GM12891 (cell line): ENCODE data around the gene RFLNA.

ENCODE experiments used
- DNase-seq: peaks from one replicate; pipeline ENCODE4 v3.0.0; 2011; ENCODE audit warnings: low spot score; ENCODE audit not compliant: insufficient read length
- FAIRE-seq: peaks from 2 replicates; lab custom pipeline; 2011; peaks lifted over from hg19 to GRCh38; lab: Jason Lieb, UNC
- PAX5 ChIP-seq: IDR thresholded peaks from 2 replicates; pipeline ENCODE4 v1.6.1; 2011; ENCODE audit warnings: low read length, moderate library complexity, mild to moderate bottlenecking; ENCODE audit not compliant: insufficient read depth, severe bottlenecking
- POLR2A ChIP-seq: IDR thresholded peaks from 2 replicates; pipeline ENCODE4 v1.6.1; 2011; ENCODE audit warnings: low read depth, low read length, control low read depth
- POLR2AphosphoS5 ChIP-seq: IDR thresholded peaks from 2 replicates; pipeline ENCODE4 v1.6.1; 2011; ENCODE audit warnings: low read depth, low read length, control low read depth
- POU2F2 ChIP-seq: IDR thresholded peaks from 2 replicates; pipeline ENCODE4 v1.6.1; 2011; ENCODE audit warnings: low read depth, mild to moderate bottlenecking, control low read depth, low read length, moderate library complexity
- SPI1 ChIP-seq: IDR thresholded peaks from 2 replicates; pipeline ENCODE4 v1.6.1; 2011; ENCODE audit warnings: low read depth, low read length, control low read depth
- TAF1 ChIP-seq: IDR thresholded peaks from 2 replicates; pipeline ENCODE4 v1.6.1; 2011; ENCODE audit warnings: low read depth, low read length, control low read depth

RFLNA gene

DNA sequence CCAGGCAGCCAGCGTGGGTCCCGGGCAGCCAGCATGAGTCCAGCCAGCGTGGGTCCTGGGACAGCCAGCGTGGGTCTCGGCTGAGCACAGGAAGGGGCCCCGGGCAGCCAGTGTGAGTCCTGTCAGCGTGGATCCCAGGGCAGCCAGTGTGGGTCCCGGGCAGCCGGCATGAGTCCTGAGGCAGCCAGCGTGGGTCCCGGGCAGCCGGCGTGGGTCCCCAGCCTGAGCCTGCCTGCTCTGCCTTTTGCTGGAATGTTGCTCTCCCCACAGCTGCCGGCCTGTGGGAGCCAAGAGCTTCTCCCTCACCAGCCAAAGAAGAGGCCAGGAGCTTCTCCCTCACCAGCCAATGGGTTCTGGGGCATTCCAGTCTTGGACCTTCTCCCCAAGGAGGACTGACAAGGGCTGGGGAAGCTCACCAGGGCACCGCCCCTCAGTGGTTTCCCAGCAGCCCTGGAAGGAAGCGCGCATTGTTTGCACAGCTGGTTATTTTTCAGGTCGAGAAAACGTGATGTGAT, 15.0 kb upstream of the RFLNA start:
- FAIRE-seq (no peak), DNase-seq (no peak)
- no peak for TF ChIP-seq SPI1
- no peak for TF ChIP-seq PAX5
- TF ChIP-seq POLR2A: no peak
- TF ChIP-seq POLR2AphosphoS5: no peak
- no peak for TF ChIP-seq TAF1
- TF ChIP-seq POU2F2: no peak

DNA sequence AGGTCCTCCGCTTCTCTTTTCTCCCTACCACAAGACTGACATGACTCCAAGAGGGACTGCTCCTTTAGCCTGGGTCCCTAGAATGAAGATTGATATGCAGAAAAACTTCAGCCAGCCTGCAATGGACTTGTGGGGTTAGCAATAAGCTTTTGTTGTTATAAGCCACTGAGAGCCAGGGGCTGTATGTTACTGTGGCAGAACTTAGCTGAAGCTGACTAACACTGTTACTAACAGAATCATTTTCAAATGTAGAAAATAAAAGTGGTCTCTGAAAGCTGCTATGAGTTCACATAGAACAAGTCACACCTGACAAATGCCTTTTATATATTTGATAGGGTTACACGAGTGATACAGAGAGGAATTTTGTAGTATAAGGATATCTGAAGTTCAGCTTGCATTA, 13.6 kb upstream of the RFLNA start:
- FAIRE-seq (no peak), DNase-seq (no peak)
- TF ChIP-seq PAX5 (no peak), SPI1 (no peak), TAF1 (no peak), POLR2AphosphoS5 (no peak), POU2F2 (no peak), POLR2A (no peak)

DNA sequence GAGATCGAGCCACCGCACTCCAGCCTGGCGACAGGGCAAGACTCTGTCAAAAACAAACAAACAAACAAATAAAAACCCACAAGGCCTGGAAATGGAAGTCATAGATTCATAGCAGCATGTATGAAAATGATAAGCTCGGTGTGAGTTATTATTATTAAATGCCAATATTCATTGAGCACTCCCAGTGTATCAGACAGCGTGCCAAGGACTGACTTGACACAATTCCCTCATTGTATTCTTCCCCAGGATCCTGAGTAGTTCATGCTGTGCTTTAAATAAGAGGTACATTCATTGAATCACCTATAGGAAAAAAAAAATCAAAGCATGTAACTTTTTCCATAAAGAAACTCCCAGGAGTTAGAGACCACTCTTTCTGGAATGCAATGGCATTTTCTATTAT, 12.6 kb upstream of the RFLNA start:
- DNase-seq (no peak), FAIRE-seq (no peak)
- TF ChIP-seq TAF1: no peak

DNA sequence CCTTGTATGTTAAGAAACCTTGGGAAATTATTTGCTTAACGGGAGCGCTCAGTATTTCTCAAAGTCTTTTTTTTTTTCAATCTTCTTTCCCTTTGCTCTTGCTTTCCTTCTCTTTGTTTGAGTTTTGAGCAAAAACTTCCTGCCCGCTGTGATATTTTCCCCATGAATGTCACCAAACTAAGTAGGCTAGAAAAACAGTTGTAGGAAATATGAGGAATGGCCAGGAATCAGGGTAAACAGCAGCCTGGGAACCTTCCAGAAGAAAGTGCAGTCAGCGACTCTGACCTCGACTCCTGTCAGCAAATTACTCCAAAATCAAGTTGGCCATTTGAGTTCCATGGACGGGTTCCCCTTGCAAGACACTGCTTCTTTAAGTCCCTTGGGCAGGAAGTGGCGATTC, 11.6 kb upstream of the RFLNA start:
- FAIRE-seq (no peak), DNase-seq (no peak)
- TF ChIP-seq SPI1 (no peak), TAF1 (no peak), POLR2AphosphoS5 (no peak), POU2F2 (no peak), PAX5 (no peak), POLR2A (no peak)

DNA sequence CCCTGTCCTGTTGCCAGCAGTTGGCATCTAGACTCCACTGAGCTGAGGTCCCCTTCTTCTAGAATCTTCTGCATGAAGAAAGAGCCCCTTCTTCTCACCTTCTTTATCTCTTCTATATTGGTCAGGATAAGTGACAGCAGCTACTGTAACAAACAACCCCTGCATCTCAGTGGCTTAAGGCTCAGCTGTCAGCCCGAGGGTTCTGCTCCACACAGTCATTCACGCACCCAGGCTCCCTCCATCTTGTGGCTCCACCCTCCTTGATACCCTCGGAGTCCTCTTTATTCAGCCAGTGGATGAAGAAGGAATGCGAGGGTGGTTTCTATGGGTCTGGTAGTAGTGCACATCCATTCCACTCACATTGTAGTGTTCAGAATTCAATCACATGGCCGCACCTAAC, 10.5 kb upstream of the RFLNA start:
- FAIRE-seq (no peak), DNase-seq (no peak)
- no peak for TF ChIP-seq POLR2AphosphoS5
- TF ChIP-seq SPI1: no peak
- no peak for TF ChIP-seq POLR2A

DNA sequence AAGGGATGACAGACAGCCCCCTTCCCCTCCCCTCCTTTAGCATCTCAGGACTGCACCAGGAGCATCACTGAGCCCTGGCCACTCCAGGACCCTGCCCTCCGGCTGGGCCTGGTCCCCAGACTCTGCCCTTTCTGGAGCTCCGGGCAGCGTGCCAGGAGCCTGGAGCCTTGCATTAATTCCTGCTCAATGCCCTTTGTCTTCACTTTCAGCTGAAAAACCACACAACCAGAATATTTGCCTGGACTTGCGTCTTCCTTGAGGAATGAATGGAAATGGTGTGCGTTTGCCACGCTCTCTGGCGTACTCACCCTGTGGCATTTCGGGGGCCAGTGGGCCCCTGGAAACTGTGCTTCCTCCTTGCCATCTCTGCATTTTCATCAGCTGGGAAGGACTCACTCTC, 8.5 kb upstream of the RFLNA start:
- FAIRE-seq: no peak
- DNase-seq: no peak
- TF ChIP-seq SPI1 (no peak), POU2F2 (no peak), POLR2AphosphoS5 (no peak), TAF1 (no peak), POLR2A (no peak), PAX5 (no peak)

DNA sequence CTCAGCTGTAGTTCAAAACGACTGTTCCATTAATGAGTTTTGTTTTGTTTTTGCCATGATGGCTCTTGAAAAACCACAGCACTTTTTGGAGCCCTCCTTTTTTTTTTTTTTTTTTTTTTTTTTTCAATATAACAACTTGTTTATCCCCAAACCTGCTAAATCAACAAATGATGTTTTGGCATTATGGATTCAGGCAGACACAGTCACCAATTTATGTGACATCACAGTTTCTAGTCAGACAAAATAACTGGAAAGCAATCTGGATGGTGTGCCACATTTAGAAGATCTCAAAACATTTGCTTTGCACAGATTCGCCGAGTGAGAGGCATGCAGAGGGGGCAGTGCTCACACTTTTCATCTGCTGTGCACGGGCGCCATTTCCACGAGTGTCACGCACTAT, 7.9 kb upstream of the RFLNA start:
- no peak for FAIRE-seq
- no peak for DNase-seq
- TF ChIP-seq POLR2A (no peak), TAF1 (no peak), SPI1 (no peak), PAX5 (no peak), POU2F2 (no peak), POLR2AphosphoS5 (no peak)

DNA sequence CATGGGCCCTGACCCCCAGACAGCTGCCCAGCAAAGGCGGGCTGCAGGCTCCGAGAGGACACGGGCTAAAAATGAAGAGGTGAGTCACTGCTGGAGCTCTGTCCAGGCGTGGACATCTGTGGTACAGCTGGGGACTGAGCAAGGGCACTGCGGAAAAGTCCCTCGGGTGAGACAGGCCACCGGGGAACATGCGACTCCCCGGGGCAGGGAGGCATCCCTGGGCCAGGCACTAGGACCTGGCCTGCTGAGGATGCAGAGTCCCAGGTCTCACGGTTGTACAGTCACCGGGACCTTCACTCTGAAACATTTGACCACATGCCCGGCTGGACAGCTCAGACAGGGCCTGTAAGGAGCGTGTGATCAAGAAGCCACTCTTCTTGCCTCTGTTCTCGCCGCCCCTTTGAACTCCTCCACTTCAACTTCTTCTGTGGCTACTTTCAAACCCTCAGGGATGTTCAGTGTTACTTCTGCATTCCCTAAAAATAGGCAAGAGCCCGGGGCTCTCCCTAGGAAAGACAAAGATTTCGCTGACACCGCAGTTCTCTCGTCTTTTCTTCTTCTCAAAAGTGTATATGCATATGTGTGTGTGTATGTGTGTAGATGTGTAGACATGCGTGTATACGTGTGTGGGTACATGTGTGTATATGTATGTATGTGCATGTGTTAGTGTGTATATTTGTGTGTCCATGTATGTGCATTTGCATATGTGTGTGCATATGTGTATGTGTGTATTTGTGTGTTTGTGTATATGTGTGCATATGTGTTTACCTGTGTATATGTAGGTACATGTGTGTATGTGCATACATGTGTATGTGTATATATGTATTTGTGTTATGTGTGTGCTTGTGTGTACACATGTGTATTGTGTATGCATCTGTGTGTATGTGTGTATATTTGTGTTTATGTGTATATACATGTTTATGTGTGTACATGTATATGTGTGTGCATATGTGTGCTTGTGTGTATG, 5.0 kb upstream of the RFLNA start:
- DNase-seq: no peak
- FAIRE-seq: peak; percentile 83
- TF ChIP-seq SPI1: no peak
- no peak for TF ChIP-seq POU2F2
- no peak for TF ChIP-seq TAF1
- no peak for TF ChIP-seq PAX5
- TF ChIP-seq POLR2AphosphoS5: no peak
- no peak for TF ChIP-seq POLR2A

DNA sequence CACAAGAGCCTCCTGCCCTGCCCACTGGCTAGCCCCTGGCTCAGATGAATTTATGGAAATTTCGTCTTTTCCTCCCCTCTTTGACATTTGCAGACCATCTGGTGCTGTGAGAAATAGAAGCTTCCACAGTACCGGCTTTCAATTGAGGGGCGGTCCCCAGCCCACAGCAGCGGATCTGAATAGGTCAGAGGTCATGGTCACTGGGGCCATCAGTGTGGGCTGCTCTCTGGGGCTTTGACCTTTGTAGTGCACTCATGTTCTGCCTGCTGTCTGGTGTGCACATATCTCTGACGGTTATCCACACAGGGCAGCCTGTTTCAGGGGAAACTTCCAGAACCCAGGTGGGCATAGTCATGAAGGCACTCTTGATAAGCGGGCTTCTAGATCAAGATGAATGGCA, 2.5 kb upstream of the RFLNA start:
- DNase-seq (no peak), FAIRE-seq (no peak)
- TF ChIP-seq TAF1: no peak
- no peak for TF ChIP-seq POU2F2
- no peak for TF ChIP-seq POLR2A
- TF ChIP-seq POLR2AphosphoS5: no peak
- TF ChIP-seq PAX5: no peak
- no peak for TF ChIP-seq SPI1

DNA sequence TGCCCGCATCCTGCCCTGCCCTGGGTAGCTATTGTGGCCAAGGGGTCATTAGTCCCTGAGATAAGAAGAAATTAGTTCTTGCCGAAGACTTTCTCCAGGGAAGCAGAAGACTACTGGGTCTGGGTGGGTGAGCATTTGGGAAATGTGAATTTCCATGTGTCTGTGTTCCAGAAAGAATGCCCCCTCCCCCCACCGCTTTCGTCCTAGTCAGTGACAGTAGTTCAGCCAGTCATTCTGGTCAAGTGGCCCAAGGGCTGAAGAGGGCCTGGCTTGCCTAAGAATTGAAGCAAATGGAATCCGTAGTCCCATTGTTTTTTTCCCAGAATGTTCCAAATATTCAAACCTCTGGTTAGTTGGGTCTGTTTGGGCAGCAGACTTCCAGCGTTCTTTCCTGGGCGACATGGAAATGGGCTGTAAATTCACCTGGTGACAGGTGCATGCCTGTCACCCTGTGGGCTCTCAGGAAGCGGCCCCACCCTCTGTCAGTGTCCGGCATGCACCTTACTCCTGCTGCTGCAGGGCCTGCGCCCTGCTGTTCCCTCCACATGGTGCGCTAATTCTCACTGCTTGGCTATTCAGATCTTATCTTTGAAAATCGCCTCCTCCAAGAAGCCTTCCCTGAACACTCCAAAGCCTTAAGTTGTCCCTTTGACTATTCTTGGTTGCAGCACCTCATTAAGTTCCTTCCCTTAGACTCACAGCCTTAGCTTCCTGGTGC, 1.4 kb upstream of the RFLNA start:
- DNase-seq (no peak), FAIRE-seq (no peak)

More for the DNA sequence above, 1.4 kb upstream of the RFLNA start:
- TF ChIP-seq TAF1 (no peak), POLR2AphosphoS5 (no peak), PAX5 (no peak), POU2F2 (no peak), SPI1 (no peak), POLR2A (no peak)
